ENCODE data around the gene LIME1. TPM values are rescaled to one million over a fixed set of nuclear protein-coding genes. Genes with fewer than 3 reads are reported as not detected.
A peak's percentile ranks its signal among the peaks of the same experiment; 100 is the strongest.

LIME1 gene
- total RNA-seq, 6 experiments from 2014 or later = 37.0 to 118 (median 65.5) TPM

DNA sequence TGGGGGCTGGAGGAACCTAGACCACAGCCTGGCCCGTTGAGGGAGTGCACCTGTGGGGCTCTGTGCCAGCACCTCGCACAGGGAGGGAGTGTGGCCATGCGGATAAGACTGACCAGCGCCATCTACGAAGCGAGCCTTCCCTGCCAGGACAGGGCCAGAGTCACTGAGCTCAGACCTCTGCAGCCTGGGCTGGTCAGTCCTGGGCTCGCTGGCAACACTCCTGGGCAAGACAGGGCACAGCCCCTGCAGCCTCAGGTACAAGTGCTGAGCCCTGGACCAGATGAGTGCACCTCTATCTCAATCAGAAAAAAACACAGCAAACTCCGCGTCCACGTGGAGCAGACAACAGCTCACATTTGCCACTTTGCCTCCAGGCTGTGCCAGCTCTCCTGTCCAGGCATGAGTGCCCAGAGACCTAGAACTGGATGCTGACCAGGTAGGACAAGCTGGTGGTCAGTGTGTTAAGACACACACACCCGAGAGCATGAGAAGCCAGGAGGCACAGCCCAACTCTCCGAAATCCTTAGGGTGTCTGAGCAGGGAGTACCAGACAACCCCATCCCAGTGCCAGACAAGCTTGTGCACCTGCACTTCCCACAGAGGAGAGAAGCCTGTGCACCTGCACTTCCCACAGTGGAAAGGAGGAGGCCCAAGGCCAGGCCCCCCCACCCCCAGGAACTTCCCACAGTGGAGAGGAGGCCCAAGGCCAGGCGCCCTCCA is 33.6 kb upstream of the LIME1 start:
- peak in 2 of 3 donors; percentile 26 to 48 for DNase-seq
- Histone ChIP-seq H3K9me3 (no peaks in the 10 kb centered on the region), H3K4me1 (peaks cover 0 to 8% (median 0%) of the 10 kb centered on the region in 4 donors), H3K36me3 (peaks cover 0 to 24% (median 8%) of the 10 kb centered on the region in 4 donors), H3K27ac (no peak overlapping the region), H3K27me3 (no peaks in the 10 kb centered on the region), H3K4me3 (no peak overlapping the region)
- no CpG with 5 or more reads among the region's 13 CpGs for WGBS (ENCODE audit: insufficient coverage, low coverage, low lambda C conversion rate, missing lambda C conversion rate)
- TF ChIP-seq POLR2A (IDR thresholded peaks at IDR 0.05) = no peak
- TF ChIP-seq, protein P1, sequence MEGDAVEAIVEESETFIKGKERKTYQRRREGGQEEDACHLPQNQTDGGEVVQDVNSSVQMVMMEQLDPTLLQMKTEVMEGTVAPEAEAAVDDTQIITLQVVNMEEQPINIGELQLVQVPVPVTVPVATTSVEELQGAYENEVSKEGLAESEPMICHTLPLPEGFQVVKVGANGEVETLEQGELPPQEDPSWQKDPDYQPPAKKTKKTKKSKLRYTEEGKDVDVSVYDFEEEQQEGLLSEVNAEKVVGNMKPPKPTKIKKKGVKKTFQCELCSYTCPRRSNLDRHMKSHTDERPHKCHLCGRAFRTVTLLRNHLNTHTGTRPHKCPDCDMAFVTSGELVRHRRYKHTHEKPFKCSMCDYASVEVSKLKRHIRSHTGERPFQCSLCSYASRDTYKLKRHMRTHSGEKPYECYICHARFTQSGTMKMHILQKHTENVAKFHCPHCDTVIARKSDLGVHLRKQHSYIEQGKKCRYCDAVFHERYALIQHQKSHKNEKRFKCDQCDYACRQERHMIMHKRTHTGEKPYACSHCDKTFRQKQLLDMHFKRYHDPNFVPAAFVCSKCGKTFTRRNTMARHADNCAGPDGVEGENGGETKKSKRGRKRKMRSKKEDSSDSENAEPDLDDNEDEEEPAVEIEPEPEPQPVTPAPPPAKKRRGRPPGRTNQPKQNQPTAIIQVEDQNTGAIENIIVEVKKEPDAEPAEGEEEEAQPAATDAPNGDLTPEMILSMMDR (IDR thresholded peaks at IDR 0.05) = no peak
- intact Hi-C loops (cut with DNase I) = no loop called here
- no peak for ATAC-seq

DNA sequence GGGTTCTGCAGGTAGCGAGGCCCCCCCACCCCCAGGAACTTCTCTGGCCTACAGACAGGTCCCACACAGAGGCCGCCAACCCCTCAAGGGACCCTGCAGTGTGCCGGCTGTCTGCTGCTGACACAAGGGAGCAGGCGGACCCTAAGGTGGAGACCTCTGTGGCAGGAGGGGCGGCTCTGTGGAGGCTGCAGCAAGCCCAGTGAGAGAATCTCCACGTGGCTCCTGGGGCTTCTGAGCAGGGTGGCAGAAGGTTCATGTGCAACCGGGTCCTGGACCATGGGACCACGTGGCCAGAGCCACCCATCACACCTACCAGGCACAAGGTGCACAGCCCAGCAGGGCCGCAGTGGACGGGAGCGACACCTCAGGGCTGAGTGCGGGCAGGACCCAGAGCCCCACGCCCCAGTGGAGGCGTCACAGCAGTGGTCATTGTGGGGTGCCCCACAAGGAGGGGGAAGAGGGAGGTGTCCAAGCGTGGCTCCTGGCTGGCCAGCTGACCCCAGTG is 32.9 kb upstream of the LIME1 start:
- no peaks in the 10 kb centered on the region for H3K27me3 ChIP-seq
- no peaks in the 10 kb centered on the region for H3K9me3 ChIP-seq
- H3K36me3 ChIP-seq = peaks cover 0 to 24% (median 8%) of the 10 kb centered on the region in 4 donors
- H3K4me3 ChIP-seq = no peak overlapping the region
- intact Hi-C loops (cut with DNase I) = no loop called here
- ATAC-seq (no peak), DNase-seq (peak in 2 of 3 donors; percentile 21 to 45)
- WGBS (ENCODE audit: insufficient coverage, low coverage, low lambda C conversion rate, missing lambda C conversion rate) = 96% methylated on average over 5 of the region's 15 CpGs
- no peak overlapping the region for H3K27ac ChIP-seq
- H3K4me1 ChIP-seq = peaks cover 0 to 9% (median 0%) of the 10 kb centered on the region in 4 donors
- TF ChIP-seq, protein P1 (IDR thresholded peaks at IDR 0.05) = no peak
- no peak for TF ChIP-seq POLR2A (IDR thresholded peaks at IDR 0.05)

DNA sequence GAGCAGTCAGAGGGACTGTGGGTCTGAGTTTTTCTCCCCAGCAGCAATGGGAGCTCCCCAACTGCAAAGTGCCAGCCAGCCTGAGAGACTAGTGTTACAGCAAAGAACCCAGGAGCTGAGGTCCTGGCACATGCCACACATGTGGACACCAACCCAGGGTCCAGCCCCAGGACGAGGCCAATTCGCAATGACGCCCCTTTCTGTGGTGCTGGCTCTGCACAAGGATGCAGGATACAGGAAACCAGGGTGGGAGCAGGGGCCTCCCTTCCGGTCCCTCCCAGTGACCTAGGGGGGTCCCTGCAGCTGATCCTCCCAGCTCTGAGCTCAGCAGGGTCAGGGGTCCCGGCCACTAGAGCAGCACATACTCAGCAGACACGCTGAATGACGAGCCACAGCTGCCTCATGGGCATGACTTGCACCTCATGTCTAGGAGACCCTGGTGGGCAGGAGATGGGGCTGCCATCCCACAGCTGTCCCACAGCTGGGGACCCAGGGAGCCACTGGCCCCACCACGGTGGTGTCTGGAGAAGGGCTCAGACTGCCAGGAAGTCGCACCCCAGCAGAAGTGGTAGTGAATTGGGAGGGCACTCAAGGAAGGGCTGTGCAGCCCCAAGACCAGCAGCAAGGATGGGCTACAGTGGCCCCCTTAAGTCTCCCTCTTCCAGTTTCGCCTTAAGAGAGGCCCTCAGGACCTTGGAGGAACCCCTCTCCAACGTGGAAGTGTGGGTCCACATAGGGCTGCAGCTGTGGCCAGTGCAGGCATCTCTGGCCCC is 32.3 kb upstream of the LIME1 start:
- H3K27me3 ChIP-seq = no peaks in the 10 kb centered on the region
- H3K4me1 ChIP-seq = peaks cover 0 to 15% (median 3%) of the 10 kb centered on the region in 4 donors
- H3K36me3 ChIP-seq = peaks cover 0 to 24% (median 8%) of the 10 kb centered on the region in 4 donors
- TF ChIP-seq POLR2A (IDR thresholded peaks at IDR 0.05) = no peak
- TF ChIP-seq, protein P1 (IDR thresholded peaks at IDR 0.05) = no peak
- peak in 2 of 3 donors; percentile 18 to 41 for DNase-seq
- no peaks in the 10 kb centered on the region for H3K9me3 ChIP-seq
- intact Hi-C loops (cut with DNase I) = no loop called here
- H3K27ac ChIP-seq = no peak overlapping the region
- no peak overlapping the region for H3K4me3 ChIP-seq
- no CpG with 5 or more reads among the region's 11 CpGs for WGBS (ENCODE audit: insufficient coverage, low coverage, low lambda C conversion rate, missing lambda C conversion rate)
- no peak for ATAC-seq

- Histone ChIP-seq H3K9me3 (no peaks in the 10 kb centered on the region), H3K36me3 (peaks cover 0 to 24% (median 8%) of the 10 kb centered on the region in 4 donors), H3K4me1 (peaks cover 0 to 18% (median 4%) of the 10 kb centered on the region in 4 donors), H3K4me3 (no peak overlapping the region), H3K27me3 (no peaks in the 10 kb centered on the region), H3K27ac (no peak overlapping the region)
- intact Hi-C loops (cut with DNase I) = no loop called here
- 96% methylated on average over 4 of the region's 6 CpGs for WGBS (ENCODE audit: insufficient coverage, low coverage, low lambda C conversion rate, missing lambda C conversion rate)
- TF ChIP-seq POLR2A (IDR thresholded peaks at IDR 0.05) = no peak
- TF ChIP-seq, protein P1 (IDR thresholded peaks at IDR 0.05) = no peak
- peak in 1 of 3 donors; percentile 42 for DNase-seq
- ATAC-seq = no peak
These were observed 31.7 kb upstream of the LIME1 start for GRCh38 chr20:63704749-63705117.
